Astrocyte (in vitro differentiated cells and primary cell): ENCODE data around the gene STT3B.

Experiments
- CTCF ChIP-seq: IDR thresholded peaks from 2 replicates; pipeline ENCODE4 v1.5.1; 2011; ENCODE audit warnings: low read depth, mild to moderate bottlenecking, inconsistent platforms, low read length, moderate library complexity; ENCODE audit not compliant: insufficient read depth
- EZH2 ChIP-seq: IDR thresholded peaks from 2 replicates; pipeline ENCODE4 v1.6.1; 2012; ENCODE audit warnings: mild to moderate bottlenecking, low read length, inconsistent platforms; ENCODE audit not compliant: insufficient read depth

- TF ChIP-seq EZH2 (no peak), CTCF (no peak)
Measured at GRCh38 chr3:31661993-31662670, 129.4 kb downstream of the STT3B start.
